Large intestine (tissue), 3 donors: ENCODE results near the gene NEFH. TPM values are rescaled to one million over a fixed set of nuclear protein-coding genes. Genes with fewer than 3 reads are reported as not detected.

Source experiments
- DNase-seq, 2 donors: peaks; one replicate each; pipeline versions ENCODE4 v3.0.0 to v3.0.0-alpha.2; 2013
- H3K27ac ChIP-seq: one replicate; pipeline ENCODE4 v1.5.1; 2013; ENCODE audit warnings: low read length
- H3K27me3 ChIP-seq: 2 replicates; pipeline ENCODE4 v1.6.1; 2013; ENCODE audit warnings: low read length; ENCODE audit not compliant: control insufficient read depth, insufficient read depth
- H3K36me3 ChIP-seq: 2 replicates; pipeline ENCODE4 v1.6.1; 2013; ENCODE audit warnings: low read length; ENCODE audit not compliant: control insufficient read depth, insufficient read depth
- H3K4me1 ChIP-seq: one replicate; pipeline ENCODE4 v1.6.1; 2013; ENCODE audit warnings: low read length; ENCODE audit not compliant: control insufficient read depth, insufficient read depth
- H3K4me3 ChIP-seq: one replicate; pipeline ENCODE4 v1.5.1; 2013; ENCODE audit warnings: low read length
- H3K9me3 ChIP-seq: one replicate; pipeline ENCODE4 v1.6.1; 2013; ENCODE audit warnings: mild to moderate bottlenecking, low read depth, low read length, moderate library complexity; ENCODE audit not compliant: control insufficient read depth
- WGBS: methylation state at CpG from one replicate; pipeline ENCODE4 v1.1.5; 2013; ENCODE audit warnings: low lambda C conversion rate; ENCODE audit not compliant: insufficient coverage; 5-methylcytosine and 5-hydroxymethylcytosine counted together
- polyA plus RNA-seq: library from polyadenylated mRNA; unstranded; fragments of 120-200 nt; gene quantifications from one replicate; pipeline ENCODE4 v1.2.1, GENCODE V29; 2013

NEFH gene
- polyA plus RNA-seq, 1 donor = 5.6 TPM

DNA sequence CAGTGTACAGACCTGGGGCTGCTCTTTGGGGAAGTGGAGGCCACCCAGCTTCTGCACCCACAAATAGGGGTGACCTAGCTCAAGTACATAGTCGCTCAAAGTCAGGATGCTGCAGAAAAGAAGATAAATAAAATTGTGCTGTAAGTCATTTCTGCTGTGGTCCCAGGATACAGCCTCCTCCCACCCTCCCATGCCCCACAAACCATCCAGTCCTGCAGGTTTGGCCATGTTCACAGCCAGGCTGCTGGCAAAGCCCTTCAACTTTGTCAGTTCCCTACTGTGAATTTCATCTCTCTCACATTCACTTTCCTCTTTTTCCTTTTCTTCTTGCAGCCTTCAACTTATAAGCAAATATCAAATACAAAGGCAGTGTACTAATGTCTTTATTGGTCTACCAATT is 40.0 kb downstream of the NEFH start:
- Histone ChIP-seq H3K4me1 (peaks cover 10% of the 10 kb centered on the region), H3K4me3 (no peak overlapping the region), H3K36me3 (peaks cover 76% of the 10 kb centered on the region), H3K27ac (no peak overlapping the region), H3K27me3 (no peaks in the 10 kb centered on the region), H3K9me3 (no peaks in the 10 kb centered on the region)
- no peak for DNase-seq
- WGBS = no CpG with 5 or more reads among the region's 1 CpG

GRCh38 chr22:29520851-29521250 is 40.8 kb downstream of the NEFH start:
- Histone ChIP-seq H3K27ac (no peak overlapping the region), H3K36me3 (peaks cover 77% of the 10 kb centered on the region), H3K4me1 (peaks cover 12% of the 10 kb centered on the region), H3K9me3 (no peaks in the 10 kb centered on the region), H3K27me3 (no peaks in the 10 kb centered on the region), H3K4me3 (no peak overlapping the region)
- no peak for DNase-seq
- WGBS = no CpG with 5 or more reads among the region's 4 CpGs

- Histone ChIP-seq H3K27me3 (no peaks in the 10 kb centered on the region), H3K9me3 (no peaks in the 10 kb centered on the region), H3K36me3 (peaks cover 74% of the 10 kb centered on the region), H3K27ac (no peak overlapping the region), H3K4me1 (peaks cover 12% of the 10 kb centered on the region), H3K4me3 (no peak overlapping the region)
- 100% methylated on average over 2 of the region's 7 CpGs for WGBS
- DNase-seq = no peak
Observed at GRCh38 chr22:29521526-29521925, 41.5 kb downstream of the NEFH start.

DNA sequence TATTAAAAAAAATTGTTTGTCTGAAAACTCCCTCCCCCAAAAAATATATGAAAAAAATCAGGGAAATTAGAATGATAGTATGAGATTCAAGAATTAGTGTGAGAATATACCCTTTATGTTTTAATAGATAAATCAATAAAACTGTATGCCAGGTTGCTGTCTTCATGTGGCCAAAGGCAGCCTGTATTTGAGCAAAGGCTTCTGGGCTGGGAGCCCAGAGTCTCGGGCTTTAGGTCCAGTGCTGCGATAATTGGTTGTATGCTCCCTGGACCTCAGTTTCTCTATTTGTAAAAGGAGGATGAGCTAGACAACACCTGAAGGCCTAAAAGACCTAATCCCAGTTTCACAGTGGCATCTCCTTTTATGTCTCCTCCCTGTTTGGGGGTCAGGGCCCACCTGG is 43.7 kb downstream of the NEFH start:
- no peak for DNase-seq
- H3K9me3 ChIP-seq = no peaks in the 10 kb centered on the region
- H3K27me3 ChIP-seq = no peaks in the 10 kb centered on the region
- H3K4me1 ChIP-seq = peaks cover 12% of the 10 kb centered on the region
- peaks cover 74% of the 10 kb centered on the region for H3K36me3 ChIP-seq
- no peak overlapping the region for H3K4me3 ChIP-seq
- no peak overlapping the region for H3K27ac ChIP-seq
- no CpG with 5 or more reads among the region's 2 CpGs for WGBS

- no peaks in the 10 kb centered on the region for H3K27me3 ChIP-seq
- WGBS = no CpG with 5 or more reads among the region's 5 CpGs
- H3K36me3 ChIP-seq = peaks cover 77% of the 10 kb centered on the region
- no peak overlapping the region for H3K4me3 ChIP-seq
- H3K4me1 ChIP-seq = peaks cover 12% of the 10 kb centered on the region
- DNase-seq = no peak
- no peaks in the 10 kb centered on the region for H3K9me3 ChIP-seq
- no peak overlapping the region for H3K27ac ChIP-seq
Observed at GRCh38 chr22:29524442-29525191, 44.6 kb downstream of the NEFH start.

- H3K36me3 ChIP-seq = peaks cover 83% of the 10 kb centered on the region
Observed at GRCh38 chr22:29528144-29528543, 48.1 kb downstream of the NEFH start.

DNA sequence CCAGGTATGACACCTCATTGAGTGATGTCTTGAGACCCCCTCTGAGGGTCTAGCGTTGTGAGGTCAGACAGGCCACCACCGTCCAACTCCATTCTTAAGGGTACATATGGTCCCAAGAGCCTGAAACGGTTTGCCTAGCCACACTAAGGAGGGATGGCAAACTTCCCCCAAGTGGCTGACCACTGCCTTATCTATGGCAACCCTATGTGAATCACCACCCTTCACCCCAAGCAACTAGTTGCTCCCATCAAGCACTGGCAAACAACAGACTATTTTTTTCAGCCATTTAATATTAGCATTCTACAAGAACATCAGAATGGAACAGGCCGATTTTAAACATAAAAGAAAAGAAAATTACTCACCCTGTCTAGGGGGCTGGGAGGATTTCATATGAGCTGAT is 50.7 kb downstream of the NEFH start:
- H3K36me3 ChIP-seq = peaks cover 76% of the 10 kb centered on the region
- no peak overlapping the region for H3K27ac ChIP-seq
- no CpG with 5 or more reads among the region's 4 CpGs for WGBS
- no peaks in the 10 kb centered on the region for H3K9me3 ChIP-seq
- no peak for DNase-seq
- H3K27me3 ChIP-seq = no peaks in the 10 kb centered on the region
- no peak overlapping the region for H3K4me3 ChIP-seq
- H3K4me1 ChIP-seq = no peaks in the 10 kb centered on the region

More at GRCh38 chr22:29528144-29528543, 48.1 kb downstream of the NEFH start:
- Histone ChIP-seq H3K27me3 (no peaks in the 10 kb centered on the region), H3K27ac (no peak overlapping the region), H3K9me3 (no peaks in the 10 kb centered on the region), H3K4me1 (peaks cover 12% of the 10 kb centered on the region), H3K4me3 (no peak overlapping the region)
- no peak for DNase-seq
- WGBS = no CpG with 5 or more reads among the region's 7 CpGs

- Histone ChIP-seq H3K4me1 (no peaks in the 10 kb centered on the region), H3K27me3 (no peaks in the 10 kb centered on the region), H3K4me3 (no peak overlapping the region), H3K9me3 (no peaks in the 10 kb centered on the region), H3K36me3 (peaks cover 79% of the 10 kb centered on the region), H3K27ac (no peak overlapping the region)
- no CpG with 5 or more reads among the region's 4 CpGs for WGBS
- DNase-seq = no peak
Observed at GRCh38 chr22:29531419-29531818, 51.4 kb downstream of the NEFH start.

DNA sequence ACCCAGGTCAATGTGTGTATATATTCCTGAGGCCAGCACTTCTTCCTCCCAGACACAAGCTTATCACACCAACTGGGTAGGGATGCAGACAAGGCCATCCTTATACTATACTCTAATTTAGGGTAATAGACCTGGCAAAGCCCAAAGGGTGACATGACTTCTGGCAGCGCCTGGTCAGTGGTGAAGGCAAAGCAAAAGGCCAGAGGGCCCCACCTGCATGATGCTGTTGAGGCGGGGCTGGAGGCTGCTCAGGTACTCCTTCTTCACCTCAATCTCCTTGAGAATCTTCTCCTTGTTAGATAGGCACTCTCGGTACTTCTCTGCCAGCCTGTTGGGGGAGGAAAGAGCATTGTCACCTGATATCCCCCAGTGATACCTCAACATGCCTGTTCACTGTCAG is 56.4 kb downstream of the NEFH start:
- no peaks in the 10 kb centered on the region for H3K27me3 ChIP-seq
- no peaks in the 10 kb centered on the region for H3K4me1 ChIP-seq
- no peak overlapping the region for H3K4me3 ChIP-seq
- H3K27ac ChIP-seq = no peak overlapping the region
- no CpG with 5 or more reads among the region's 3 CpGs for WGBS
- no peak for DNase-seq
- no peaks in the 10 kb centered on the region for H3K9me3 ChIP-seq
- peaks cover 70% of the 10 kb centered on the region for H3K36me3 ChIP-seq

GRCh38 chr22:29539105-29539504 is 59.1 kb downstream of the NEFH start:
- WGBS = no CpG with 5 or more reads among the region's 3 CpGs
- Histone ChIP-seq H3K27me3 (no peaks in the 10 kb centered on the region), H3K36me3 (peaks cover 64% of the 10 kb centered on the region)

More at GRCh38 chr22:29539105-29539504, 59.1 kb downstream of the NEFH start:
- Histone ChIP-seq H3K4me1 (no peaks in the 10 kb centered on the region), H3K9me3 (no peaks in the 10 kb centered on the region), H3K4me3 (no peak overlapping the region), H3K27ac (no peak overlapping the region)
- no peak for DNase-seq
